Aorta (tissue), 5 donors: ENCODE data around the gene NIPSNAP2. TPM values are rescaled to one million over a fixed set of nuclear protein-coding genes. Genes with fewer than 3 reads are reported as not detected.
"Not testable (repeated sequence)": the region's sequence is repeated elsewhere in the genome, so short reads cannot be mapped to it uniquely, and the experiment has no call there.

Experiments
- ATAC-seq: fragments of 200-7000 bp; cut with Tn5 transposase; one replicate; pipeline ENCODE4 v1.9.1; 2022; ENCODE audit warnings: moderate library complexity; ENCODE audit not compliant: low FRiP score
- DNase-seq, 2 donors: peaks; one replicate each; pipeline ENCODE4 v3.0.0-alpha.2; 2020
- H3K27ac ChIP-seq, 2 donors: one replicate each; pipeline ENCODE4 v1.5.1; 2013; ENCODE audit warnings: low read length in 2 of 2, mild to moderate bottlenecking in 2 of 2, moderate library complexity in 2 of 2, control low read depth in 1 of 2, inconsistent platforms in 1 of 2, low read depth in 1 of 2
- H3K27me3 ChIP-seq, 2 donors: one replicate each; pipeline ENCODE4 v1.6.1; 2013; ENCODE audit warnings: control low read depth in 1 of 2, low read length in 1 of 2, mild to moderate bottlenecking in 1 of 2, moderate library complexity in 1 of 2; ENCODE audit not compliant: insufficient read depth in 2 of 2, control insufficient read depth in 1 of 2
- H3K36me3 ChIP-seq, 2 donors: one replicate each; pipeline ENCODE4 v1.6.1; 2013; ENCODE audit warnings: control low read depth in 1 of 2, low read length in 1 of 2, mild to moderate bottlenecking in 1 of 2; ENCODE audit not compliant: insufficient read depth in 2 of 2, control insufficient read depth in 1 of 2
- H3K4me1 ChIP-seq, 2 donors: one replicate each; pipeline ENCODE4 v1.6.1; 2013; ENCODE audit warnings: low read length in 2 of 2, control low read depth in 1 of 2, mild to moderate bottlenecking in 1 of 2, moderate library complexity in 1 of 2; ENCODE audit not compliant: insufficient read depth in 2 of 2, control insufficient read depth in 1 of 2
- H3K4me3 ChIP-seq, 2 donors: one replicate each; pipeline ENCODE4 v1.5.1; 2013; ENCODE audit warnings: low read length in 2 of 2, control low read depth in 1 of 2, mild to moderate bottlenecking in 1 of 2
- H3K9me3 ChIP-seq: one replicate; pipeline ENCODE4 v1.6.1; 2013; ENCODE audit warnings: mild to moderate bottlenecking, low read length; ENCODE audit not compliant: control insufficient read depth
- WGBS, 2 donors: extraction: QIAGEN DNeasy Blood & Tissue Kit; methylation state at CpG; one replicate each; pipeline ENCODE4 v1.1.7; 2013; 5-methylcytosine and 5-hydroxymethylcytosine counted together
- intact Hi-C, 2 donors: fragments of 100-400 bp; cut with DNase I; formaldehyde crosslinking; loops; one replicate each; pipeline versions ENCODE4 v1.14.2 to v1.15.0; 2022
- polyA plus RNA-seq, 2 donors: library from polyadenylated mRNA; stranded (reverse); fragments of 200-250 nt; gene quantifications; one replicate each; pipeline ENCODE4 v1.2.3, GENCODE V29; 2013
- total RNA-seq, 2 donors: library from RNA; stranded (reverse); fragmentation: NEBNext Ultra II Directional; extraction: Animal tissue kit (Norgen Biotek cat#: 25700); gene quantifications; one replicate each; pipeline ENCODE4 v1.2.1, GENCODE V29; 2021
- donor health status: healthy with polysubstance abuse.
- donor health status: Bipolar disorder and iron deficiency.
- donor health status: DM: no; HTN: no; CAD: no.
- donor health status: DM: no; HTN: no; CAD: no.
- donor health status: DM: yes; HTN: yes; CAD: no.

Gene NIPSNAP2
- total and polyA plus RNA-seq, 4 donors: 34.3 to 53.1 (median 44.4) TPM

DNA sequence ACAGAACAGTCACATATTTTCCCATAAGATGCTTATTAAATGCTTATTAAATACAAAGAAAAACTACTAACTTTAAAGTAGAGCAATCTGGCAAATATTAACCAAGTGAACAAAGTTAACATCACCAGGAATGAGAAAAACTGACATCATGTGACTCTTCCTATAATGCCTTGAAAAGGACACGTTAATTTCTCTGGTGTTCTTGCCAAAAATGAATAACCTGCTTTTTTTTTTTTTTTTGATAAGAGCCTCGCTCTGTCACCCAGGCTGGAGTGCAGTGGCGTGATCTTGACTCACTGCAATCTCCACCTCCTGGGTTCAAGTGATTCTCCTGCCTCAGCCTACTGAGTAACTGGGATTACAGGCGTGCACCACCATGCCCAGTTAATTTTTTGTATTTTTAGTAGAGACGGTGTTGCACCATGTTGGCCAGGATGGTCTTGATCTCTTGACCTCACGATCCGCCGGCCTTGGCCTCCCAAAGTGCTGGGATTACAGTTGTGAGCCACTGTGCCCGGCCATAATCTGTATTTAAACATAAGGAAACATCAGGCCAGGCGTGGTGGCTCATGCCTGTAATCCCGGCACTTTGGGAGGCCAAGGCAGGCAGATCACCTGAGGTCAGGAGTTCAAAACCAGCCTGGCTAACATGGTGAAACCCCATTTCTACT lies 83.2 kb downstream of the NIPSNAP2 start:
- H3K9me3 ChIP-seq, DNase-seq, H3K27ac ChIP-seq, intact Hi-C loops, ATAC-seq, H3K4me3 ChIP-seq, H3K27me3 ChIP-seq, H3K36me3 ChIP-seq, H3K4me1 ChIP-seq: not testable (repeated sequence)
- WGBS, 2 donors: 71 to 72% methylated on average over 11 of the region's 11 CpGs

DNA sequence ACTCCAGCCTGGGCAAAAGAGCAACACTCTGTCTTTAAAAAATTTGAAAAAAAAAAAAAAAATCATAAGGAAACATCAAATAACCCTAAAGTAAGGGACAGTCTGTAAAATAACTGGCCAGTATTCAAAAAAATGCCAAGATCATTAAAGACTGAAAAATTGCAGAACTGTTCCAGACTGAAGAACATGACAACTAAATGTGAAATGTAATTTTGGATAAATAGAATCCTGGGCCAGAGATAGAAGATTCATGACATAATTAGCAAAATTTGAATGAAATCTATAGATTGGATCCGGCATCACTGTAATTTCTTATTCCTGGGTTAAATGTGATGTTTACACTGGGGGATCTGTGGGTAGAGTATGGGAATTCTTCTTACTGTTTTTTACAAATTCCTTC lies 83.9 kb downstream of the NIPSNAP2 start:
- intact Hi-C loops: no loop called here
- no peaks in the 10 kb centered on the region for H3K27me3 ChIP-seq
- H3K4me3 ChIP-seq: no peak overlapping the region
- no peaks in the 10 kb centered on the region for H3K4me1 ChIP-seq
- H3K36me3 ChIP-seq: peaks cover 0 to under 1% of the 10 kb centered on the region in 2 donors
- H3K9me3 ChIP-seq: no peaks in the 10 kb centered on the region
- H3K27ac ChIP-seq: peak overlapping the region in 1 of 2 donors; percentile 47
- WGBS, 2 donors: 52 to 53% methylated on average over 1 of the region's 1 CpG
- ATAC-seq (no peak), DNase-seq (no peak)

DNA sequence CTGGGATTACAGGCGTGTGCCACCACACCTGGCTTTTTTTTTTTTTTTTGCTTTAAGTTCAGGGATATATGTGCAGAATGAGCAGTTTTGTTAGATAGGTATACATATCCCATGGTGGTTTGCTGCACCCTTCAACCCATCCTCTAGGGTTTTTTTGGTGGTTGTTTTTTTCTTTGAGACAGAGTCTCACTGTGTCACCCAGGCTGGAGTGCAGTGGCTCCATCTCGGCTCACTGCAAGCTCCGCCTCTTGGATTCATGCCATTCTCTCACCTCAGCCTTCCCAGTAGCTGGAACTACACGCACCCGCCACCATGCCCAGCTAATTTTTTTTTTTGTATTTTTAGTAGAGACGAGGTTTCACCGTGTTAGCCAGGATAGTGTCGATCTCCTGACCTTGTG lies 84.4 kb downstream of the NIPSNAP2 start:
- ATAC-seq, H3K9me3 ChIP-seq, intact Hi-C loops, H3K4me3 ChIP-seq, H3K27me3 ChIP-seq, H3K36me3 ChIP-seq, H3K4me1 ChIP-seq, DNase-seq: not testable (repeated sequence)
- H3K27ac ChIP-seq: peak overlapping the region in 1 of 2 donors; percentile 47
- WGBS, 2 donors: 24 to 31% methylated on average over 8 of the region's 8 CpGs

Other genes starting within 250 kb of the NIPSNAP2 start
- gene SEPTIN14, start 101.8 kb upstream of the NIPSNAP2 start, total RNA-seq: not detected
- not detected for gene SEPTIN14, start 101.8 kb upstream of the NIPSNAP2 start, polyA plus RNA-seq
- 1 to 10 TPM; 2.6 to 4.8 TPM for gene ZNF713, start 77.1 kb upstream of the NIPSNAP2 start, total RNA-seq
- 1 to 10 TPM; 1.1 to 1.4 TPM for gene ZNF713, start 77.1 kb upstream of the NIPSNAP2 start, polyA plus RNA-seq
- gene MRPS17, start 12.7 kb upstream of the NIPSNAP2 start, total RNA-seq: 1 to 10 TPM; 8.6 to 9.0 TPM
- gene MRPS17, start 12.7 kb upstream of the NIPSNAP2 start, polyA plus RNA-seq: 1 to 10 TPM; 7.9 to 9.4 TPM
- 1 to 10 TPM; 4.3 to 5.7 TPM for gene PSPH, start 86.9 kb downstream of the NIPSNAP2 start, total RNA-seq
- 1 to 10 TPM; 7.4 TPM for gene PSPH, start 86.9 kb downstream of the NIPSNAP2 start, polyA plus RNA-seq
- 10 to 100 TPM; 80.6 to 82.8 TPM for gene CCT6A, start 87.2 kb downstream of the NIPSNAP2 start, total RNA-seq
- gene CCT6A, start 87.2 kb downstream of the NIPSNAP2 start, polyA plus RNA-seq: 100 to 1,000 TPM in 1 of 2 donors, 10 to 100 TPM in 1; 88.1 to 115 TPM
- gene SUMF2, start 99.7 kb downstream of the NIPSNAP2 start, total RNA-seq: 100 to 1,000 TPM in 1 of 2 donors, 10 to 100 TPM in 1; 95.2 to 118 TPM
- gene SUMF2, start 99.7 kb downstream of the NIPSNAP2 start, polyA plus RNA-seq: 100 to 1,000 TPM in 1 of 2 donors, 10 to 100 TPM in 1; 47.7 to 143 TPM
- 1 to 10 TPM; 4.6 to 9.3 TPM for gene PHKG1, start 128.4 kb downstream of the NIPSNAP2 start, total RNA-seq
- 10 to 100 TPM in 1 of 2 donors, 1 to 10 TPM in 1; 2.9 to 20.5 TPM for gene PHKG1, start 128.4 kb downstream of the NIPSNAP2 start, polyA plus RNA-seq
- 100 to 1,000 TPM; 187 to 240 TPM for gene CHCHD2, start 141.9 kb downstream of the NIPSNAP2 start, total RNA-seq
- gene CHCHD2, start 141.9 kb downstream of the NIPSNAP2 start, polyA plus RNA-seq: 100 to 1,000 TPM; 379 to 492 TPM
- gene NUPR2, start 151.8 kb downstream of the NIPSNAP2 start, total RNA-seq: 1 to 10 TPM in 1 of 2 donors, under 1 TPM in 1; 0.62 to 1.1 TPM
- gene NUPR2, start 151.8 kb downstream of the NIPSNAP2 start, polyA plus RNA-seq: 1 to 10 TPM; 1.3 to 3.3 TPM